Adrenal gland (tissue), 5 donors: ENCODE results near the gene CCDC177.

Source experiments
- CTCF ChIP-seq, 6 experiments: fragments of 450-650 bp in 4 of 6; fragments of 200-600 bp in 2 of 6; sonication (generic) in 1 of 6; IDR thresholded peaks; 1 replicate in 5 of 6; 2 replicates in 1 of 6; pipeline versions ENCODE4 v1.5.1 to v1.8.0; 2016 to 2021; ENCODE audit warnings: antibody characterized with exemption in 6 of 6, mild to moderate bottlenecking in 2 of 6, moderate library complexity in 1 of 6
- POLR2A ChIP-seq, 2 donors: fragments of 450-650 bp; IDR thresholded peaks; one replicate each; pipeline ENCODE4 v1.6.1; 2017; ENCODE audit warnings: antibody characterized with exemption in 2 of 2, mild to moderate bottlenecking in 2 of 2, moderate library complexity in 1 of 2
- donor health status: DM: no; HTN: no; CAD: no.

GRCh38 chr14:69620981-69621380 lies 46.3 kb upstream of the CCDC177 start:
- no peak for TF ChIP-seq CTCF (IDR thresholded peaks at IDR 0.05)
- no peak for TF ChIP-seq POLR2A (IDR thresholded peaks at IDR 0.05)
